Keratinocyte (primary cell): ENCODE measurements around the gene ADCY5. TPM values are rescaled to one million over a fixed set of nuclear protein-coding genes. Genes with fewer than 3 reads are reported as not detected.

Source experiments
- DNase-seq: peaks from one replicate; pipeline ENCODE4 v3.0.0-alpha.2; 2011; ENCODE audit warnings: low read depth, missing footprints, low spot score
- FAIRE-seq: peaks from 2 replicates; lab custom pipeline; 2011; peaks lifted over from hg19 to GRCh38; lab: Jason Lieb, UNC
- H2AFZ ChIP-seq: 2 replicates; pipeline ENCODE4 v1.6.0; 2012; ENCODE audit warnings: low read length, control low read depth, inconsistent platforms; ENCODE audit not compliant: control insufficient read depth
- H3K27ac ChIP-seq: 2 replicates; pipeline ENCODE4 v1.5.1; 2011; ENCODE audit warnings: low read length; ENCODE audit not compliant: control insufficient read depth, insufficient read depth
- H3K27me3 ChIP-seq: 3 replicates; pipeline ENCODE4 v1.6.0; 2011; ENCODE audit warnings: low read length; ENCODE audit not compliant: control insufficient read depth, insufficient read depth; ENCODE audit errors: extremely low read depth
- H3K36me3 ChIP-seq, 2 experiments: 2 replicates in 1 of 2; 3 replicates in 1 of 2; pipeline ENCODE4 v1.5.1; 2011; ENCODE audit warnings: low read length in 2 of 2, mild to moderate bottlenecking in 1 of 2; ENCODE audit not compliant: control insufficient read depth in 2 of 2, insufficient read depth in 2 of 2; ENCODE audit errors: extremely low read depth in 1 of 2
- H3K4me1 ChIP-seq: 3 replicates; pipeline ENCODE4 v1.5.1; 2011; ENCODE audit warnings: low read length; ENCODE audit not compliant: control insufficient read depth, insufficient read depth; ENCODE audit errors: extremely low read depth
- H3K4me2 ChIP-seq: 3 replicates; pipeline ENCODE4 v1.6.0; 2011; ENCODE audit warnings: low read depth, low read length; ENCODE audit not compliant: control insufficient read depth, insufficient read depth; ENCODE audit errors: extremely low read depth
- H3K4me3 ChIP-seq, 3 experiments: fragments of 200-600 bp in 1 of 3; sonication (generic) in 1 of 3; 2 replicates in 2 of 3; 3 replicates in 1 of 3; pipeline ENCODE4 v1.5.1; 2011 to 2016; ENCODE audit warnings: low read length in 3 of 3, mild to moderate bottlenecking in 3 of 3, control low read depth in 2 of 3, inconsistent platforms in 1 of 3, low read depth in 1 of 3, mixed read lengths in 1 of 3, mixed run types in 1 of 3, moderate library complexity in 1 of 3; ENCODE audit not compliant: control insufficient read depth in 2 of 3, insufficient read depth in 2 of 3; ENCODE audit errors: extremely low read depth in 1 of 3
- H3K79me2 ChIP-seq: 2 replicates; pipeline ENCODE4 v1.6.0; 2012; ENCODE audit warnings: low read length; ENCODE audit not compliant: control insufficient read depth, insufficient read depth
- H3K9ac ChIP-seq: 3 replicates; pipeline ENCODE4 v1.6.0; 2011; ENCODE audit warnings: low read length; ENCODE audit not compliant: control insufficient read depth, insufficient read depth; ENCODE audit errors: extremely low read depth
- H3K9me1 ChIP-seq: 3 replicates; pipeline ENCODE4 v1.6.0; 2011; ENCODE audit warnings: low read length; ENCODE audit not compliant: control insufficient read depth, insufficient read depth; ENCODE audit errors: extremely low read depth
- H3K9me3 ChIP-seq: 2 replicates; pipeline ENCODE4 v1.5.1; 2012; ENCODE audit warnings: low read depth, low read length; ENCODE audit not compliant: control insufficient read depth
- H4K20me1 ChIP-seq: 3 replicates; pipeline ENCODE4 v1.6.0; 2011; ENCODE audit warnings: low read length; ENCODE audit not compliant: control insufficient read depth, insufficient read depth; ENCODE audit errors: extremely low read depth
- EZH2 ChIP-seq: IDR thresholded peaks from one replicate; pipeline ENCODE4 v1.6.1; 2012; ENCODE audit warnings: inconsistent platforms, mild to moderate bottlenecking, low read length, moderate library complexity
- dilution Hi-C: fragments of 300-500 bp; cut with MboI; formaldehyde crosslinking; loops from one replicate; pipeline ENCODE4 v1.7.0; 2020; ENCODE audit warnings: low sequenced_read_pairs; ENCODE audit not compliant: extremely low pct_ligation_motif_present
- polyA plus RNA-seq, 5 experiments: library from polyadenylated mRNA; depleted of rRNA in 3 of 5; stranded (reverse) in 3 of 5; stranded (forward) in 1 of 5; unstranded in 1 of 5; fragments of >200 nt; gene quantifications; 1 replicate in 1 of 5; 2 replicates in 3 of 5; 3 replicates in 1 of 5; pipeline versions ENCODE4 v1.2.1 to v1.2.3, GENCODE V29; 2011 to 2012; ENCODE audit warnings: missing spikeins in 2 of 5, low read depth in 1 of 5, low replicate concordance in 1 of 5
- TF ChIP-seq, protein P1 (sequence below), 3 experiments: IDR thresholded peaks in 1 of 3; conservative IDR thresholded peaks in 1 of 3; optimal IDR thresholded peaks in 1 of 3; 2 replicates in 2 of 3; 3 replicates in 1 of 3; pipeline versions ENCODE3 to v1.5.1; 2011; ENCODE audit warnings: low read length in 3 of 3, mild to moderate bottlenecking in 3 of 3, moderate library complexity in 2 of 3, control low read depth in 1 of 3, inconsistent platforms in 1 of 3; ENCODE audit not compliant: insufficient read depth in 2 of 3; ENCODE audit errors: extremely low read depth in 1 of 3

ADCY5 gene
- polyA plus RNA-seq, 1 donor (not counting 4 experiments of a cell fraction or from before 2014, with no cell fraction given), result not detected

DNA sequence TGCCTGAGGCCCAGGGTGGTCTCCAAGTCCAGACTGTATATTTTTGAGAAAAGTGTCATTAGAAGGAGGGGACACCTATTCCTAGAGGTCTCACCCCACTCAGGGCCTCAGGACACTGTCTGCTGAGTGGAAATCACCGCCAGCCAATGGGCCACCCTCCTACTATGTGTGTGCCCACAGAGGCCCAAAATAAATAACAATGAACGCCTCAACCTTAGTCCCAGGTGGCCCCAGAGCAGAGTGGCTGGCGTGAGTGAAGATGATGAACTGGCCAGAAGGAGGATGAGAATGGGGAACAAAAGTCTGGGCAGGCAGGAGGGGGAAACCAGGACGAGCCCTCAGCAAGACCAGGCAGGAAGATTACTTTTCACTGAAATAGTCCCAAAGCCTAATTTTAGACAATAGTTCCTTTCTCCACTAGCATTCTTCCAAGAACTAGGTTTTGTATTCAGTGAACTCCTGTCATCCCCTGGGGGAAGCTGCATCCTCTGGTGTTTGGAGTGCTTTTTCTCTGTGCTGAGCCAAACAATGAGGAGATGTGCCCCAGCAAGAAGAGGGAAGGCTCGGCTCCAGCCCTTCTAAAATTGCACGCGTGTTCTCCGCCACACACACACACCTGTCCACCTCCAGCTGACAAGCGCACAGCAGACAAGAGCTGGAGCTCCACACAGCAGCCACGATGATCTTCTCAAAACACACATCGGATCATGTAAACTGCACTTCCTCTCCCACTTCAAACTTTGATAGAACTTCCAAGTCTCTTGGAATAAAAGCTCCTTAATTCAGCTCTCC, 72.2 kb downstream of the ADCY5 start:
- no peaks in the 10 kb centered on the region for H4K20me1 ChIP-seq
- no peaks in the 10 kb centered on the region for H3K79me2 ChIP-seq
- H2AFZ ChIP-seq, result no peak overlapping the region
- no peak overlapping the region for H3K4me3 ChIP-seq
- H3K9me3 ChIP-seq, result no peaks in the 10 kb centered on the region
- DNase-seq, result no peak
- no peak for TF ChIP-seq EZH2
- TF ChIP-seq, protein P1, sequence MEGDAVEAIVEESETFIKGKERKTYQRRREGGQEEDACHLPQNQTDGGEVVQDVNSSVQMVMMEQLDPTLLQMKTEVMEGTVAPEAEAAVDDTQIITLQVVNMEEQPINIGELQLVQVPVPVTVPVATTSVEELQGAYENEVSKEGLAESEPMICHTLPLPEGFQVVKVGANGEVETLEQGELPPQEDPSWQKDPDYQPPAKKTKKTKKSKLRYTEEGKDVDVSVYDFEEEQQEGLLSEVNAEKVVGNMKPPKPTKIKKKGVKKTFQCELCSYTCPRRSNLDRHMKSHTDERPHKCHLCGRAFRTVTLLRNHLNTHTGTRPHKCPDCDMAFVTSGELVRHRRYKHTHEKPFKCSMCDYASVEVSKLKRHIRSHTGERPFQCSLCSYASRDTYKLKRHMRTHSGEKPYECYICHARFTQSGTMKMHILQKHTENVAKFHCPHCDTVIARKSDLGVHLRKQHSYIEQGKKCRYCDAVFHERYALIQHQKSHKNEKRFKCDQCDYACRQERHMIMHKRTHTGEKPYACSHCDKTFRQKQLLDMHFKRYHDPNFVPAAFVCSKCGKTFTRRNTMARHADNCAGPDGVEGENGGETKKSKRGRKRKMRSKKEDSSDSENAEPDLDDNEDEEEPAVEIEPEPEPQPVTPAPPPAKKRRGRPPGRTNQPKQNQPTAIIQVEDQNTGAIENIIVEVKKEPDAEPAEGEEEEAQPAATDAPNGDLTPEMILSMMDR (optimal IDR thresholded peaks at IDR 0.05 in 1 of 3, IDR thresholded peaks at IDR 0.05 in 1 of 3, conservative IDR thresholded peaks at IDR 0.05 in 1 of 3; ENCODE audit: extremely low read depth in 1 of 3, insufficient read depth in 2 of 3, low read length in 3 of 3), result no peak
- no peak for FAIRE-seq
- dilution Hi-C loops, result no loop called here
- peaks cover 26% of the 10 kb centered on the region for H3K27me3 ChIP-seq
- no peak overlapping the region for H3K9ac ChIP-seq
- H3K9me1 ChIP-seq, result no peaks in the 10 kb centered on the region
- H3K27ac ChIP-seq, result no peak overlapping the region
- H3K4me2 ChIP-seq, result no peak overlapping the region
- no peaks in the 10 kb centered on the region for H3K4me1 ChIP-seq
- no peaks in the 10 kb centered on the region for H3K36me3 ChIP-seq

DNA sequence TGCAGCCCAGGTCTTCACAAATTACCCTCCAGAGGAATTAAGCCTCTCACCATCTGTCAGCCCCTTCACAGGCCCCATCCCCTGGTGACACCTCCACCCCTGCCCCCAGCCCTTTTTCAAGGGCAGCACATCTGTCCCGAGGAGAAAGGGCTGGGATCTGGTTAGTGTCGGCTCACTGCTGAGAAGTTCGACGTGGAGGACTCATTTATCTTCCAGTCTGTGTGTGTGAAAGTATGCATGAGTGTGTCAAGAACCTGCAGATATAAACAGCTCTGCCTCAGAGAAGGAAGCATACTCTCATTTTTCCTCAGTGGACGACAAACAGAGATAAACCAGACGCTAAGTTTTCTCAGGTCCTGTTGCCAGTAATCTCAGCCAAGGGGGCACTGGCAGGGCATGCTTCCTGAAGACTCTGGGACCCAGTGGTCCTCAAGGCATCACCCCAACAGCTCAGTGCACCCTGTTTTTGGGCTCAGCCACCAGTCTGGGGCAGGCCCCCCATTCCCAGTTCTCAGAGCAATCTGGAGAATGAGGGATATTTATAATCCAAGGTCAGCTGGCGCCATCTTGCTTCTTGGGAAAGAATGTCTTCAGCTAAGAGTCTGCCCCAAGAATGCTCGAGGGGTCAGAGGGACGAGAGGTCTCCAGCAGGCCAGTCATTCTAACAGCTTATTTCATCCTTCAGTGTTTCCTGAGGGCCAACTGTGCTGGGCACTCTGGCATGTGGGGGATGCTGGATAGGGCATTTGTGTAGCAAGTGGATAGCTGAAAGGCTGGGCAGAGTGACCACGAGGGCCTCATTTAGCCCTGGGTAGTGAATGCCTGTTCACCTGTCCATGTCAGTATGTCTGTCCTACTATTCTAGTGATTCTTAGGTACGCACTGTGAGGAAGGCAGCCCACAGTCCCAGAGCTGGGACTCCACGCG, 73.6 kb downstream of the ADCY5 start:
- Histone ChIP-seq H3K9me3 (no peaks in the 10 kb centered on the region), H3K27ac (no peak overlapping the region), H4K20me1 (no peaks in the 10 kb centered on the region), H3K4me2 (no peak overlapping the region), H2AFZ (no peak overlapping the region), H3K4me3 (no peak overlapping the region), H3K79me2 (no peaks in the 10 kb centered on the region), H3K9me1 (no peaks in the 10 kb centered on the region), H3K4me1 (no peaks in the 10 kb centered on the region), H3K27me3 (peaks cover 26% of the 10 kb centered on the region), H3K36me3 (no peaks in the 10 kb centered on the region), H3K9ac (no peak overlapping the region)
- TF ChIP-seq, protein P1 (optimal IDR thresholded peaks at IDR 0.05 in 1 of 3, IDR thresholded peaks at IDR 0.05 in 1 of 3, conservative IDR thresholded peaks at IDR 0.05 in 1 of 3; ENCODE audit: extremely low read depth in 1 of 3, insufficient read depth in 2 of 3, low read length in 3 of 3), result peak in 2 of 3 experiments; percentile 18 to 21
- no peak for TF ChIP-seq EZH2
- FAIRE-seq, result no peak
- no peak for DNase-seq
- dilution Hi-C loops, result no loop called here
